H1 (cell line): ENCODE data around the gene TAX1BP3. TPM values are rescaled to one million over a fixed set of nuclear protein-coding genes. Genes with fewer than 3 reads are reported as not detected.

Experiments used
- CTCF ChIA-PET: fragments of 300-600 bp; sonication (Branson Sonifier 250); formaldehyde crosslinking; loops from one replicate; lab custom pipeline; 2021; ENCODE audit not compliant: partially characterized antibody; lab: Charles Lee
- POLR2A ChIA-PET: fragments of 300-600 bp; sonication (Branson Sonifier 250); formaldehyde crosslinking; loops from one replicate; lab custom pipeline; 2021; ENCODE audit warnings: inconsistent platforms; ENCODE audit not compliant: partially characterized antibody; lab: Charles Lee
- DNase-seq, 2 experiments: peaks; one replicate each; pipeline versions ENCODE4 v3.0.0 to v3.0.0-alpha.2; 2010 to 2022; ENCODE audit warnings: low spot score in 2 of 2, low read depth in 1 of 2, mixed read lengths in 1 of 2
- FAIRE-seq: peaks from 2 replicates; lab custom pipeline; 2011; peaks lifted over from hg19 to GRCh38; lab: Jason Lieb, UNC
- H2AFZ ChIP-seq: 2 replicates; pipeline ENCODE4 v1.8.1; 2012; ENCODE audit warnings: low read length, inconsistent platforms
- H2AK5ac ChIP-seq: 2 replicates; pipeline ENCODE4 v1.6.1; 2013; ENCODE audit warnings: low read depth, low read length
- H2BK120ac ChIP-seq: replicated peaks from 2 replicates; pipeline ENCODE3; 2013; ENCODE audit warnings: low read depth, low read length, inconsistent platforms
- H2BK12ac ChIP-seq: 2 replicates; pipeline ENCODE4 v1.6.1; 2013; ENCODE audit warnings: low read depth, low read length
- H2BK15ac ChIP-seq: 2 replicates; pipeline ENCODE4 v1.6.1; 2013; ENCODE audit warnings: low read length
- H2BK20ac ChIP-seq: 2 replicates; pipeline ENCODE4 v1.6.1; 2013; ENCODE audit warnings: low read length
- H2BK5ac ChIP-seq: 2 replicates; pipeline ENCODE4 v1.6.1; 2013; ENCODE audit warnings: low read depth, low read length
- H3K14ac ChIP-seq: 2 replicates; pipeline ENCODE4 v1.6.1; 2013; ENCODE audit warnings: inconsistent platforms; ENCODE audit not compliant: insufficient read length
- H3K18ac ChIP-seq: 2 replicates; pipeline ENCODE4 v1.6.1; 2013; ENCODE audit warnings: low read length; ENCODE audit errors: extremely low read depth
- H3K23ac ChIP-seq: 2 replicates; pipeline ENCODE4 v1.6.1; 2013; ENCODE audit warnings: inconsistent platforms; ENCODE audit not compliant: insufficient read length
- H3K23me2 ChIP-seq: 2 replicates; pipeline ENCODE4 v1.6.1; 2013; ENCODE audit warnings: low read depth, low read length
- H3K27ac ChIP-seq: 2 replicates; pipeline ENCODE4 v1.6.1; 2011; ENCODE audit warnings: low read depth, low read length, inconsistent platforms
- H3K27me3 ChIP-seq, 4 experiments: replicated peaks in 1 of 4; 1 replicate in 1 of 4; 2 replicates in 3 of 4; pipeline versions ENCODE4 v1.6.1 to v1.8.1; 2011 to 2013; ENCODE audit warnings: low read length in 3 of 4, mild to moderate bottlenecking in 3 of 4, inconsistent platforms in 2 of 4, mixed read lengths in 2 of 4, moderate library complexity in 1 of 4; ENCODE audit not compliant: control insufficient read depth in 3 of 4, insufficient read depth in 3 of 4; ENCODE audit errors: extremely low read depth in 1 of 4
- H3K36me3 ChIP-seq, 4 experiments: 2 replicates each; pipeline versions ENCODE4 v1.6.1 to v1.8.1; 2011 to 2013; ENCODE audit warnings: mild to moderate bottlenecking in 4 of 4, low read length in 3 of 4, moderate library complexity in 2 of 4, control low read depth in 1 of 4, inconsistent platforms in 1 of 4; ENCODE audit not compliant: insufficient read depth in 4 of 4, control insufficient read depth in 2 of 4
- H3K4ac ChIP-seq: replicated peaks from 2 replicates; pipeline ENCODE3; 2013; ENCODE audit warnings: low read length, low read depth, mixed read lengths, inconsistent platforms; ENCODE audit not compliant: insufficient read length
- H3K4me1 ChIP-seq, 4 experiments: replicated peaks in 1 of 4; 1 replicate in 1 of 4; 2 replicates in 3 of 4; pipeline versions ENCODE4 v1.6.1 to v1.8.1; 2011 to 2013; ENCODE audit warnings: low read length in 3 of 4, inconsistent platforms in 2 of 4, mixed read lengths in 1 of 4; ENCODE audit not compliant: insufficient read depth in 4 of 4, control insufficient read depth in 3 of 4
- H3K4me2 ChIP-seq, 2 experiments: 2 replicates each; pipeline versions ENCODE4 v1.6.1 to v1.8.1; 2011 to 2013; ENCODE audit warnings: low read depth in 2 of 2, low read length in 2 of 2, control low read depth in 1 of 2, inconsistent platforms in 1 of 2, mild to moderate bottlenecking in 1 of 2; ENCODE audit not compliant: insufficient read depth in 1 of 2
- H3K4me3 ChIP-seq, 4 experiments: fragments of 200-600, 300-600 bp in 1 of 4; sonication (generic), shearing (Covaris generic), sonication (Bioruptor Twin) in 1 of 4; 2 replicates each; pipeline versions ENCODE4 v1.5.1 to v1.8.1; 2011 to 2016; ENCODE audit warnings: low read length in 4 of 4, low read depth in 3 of 4, control low read depth in 2 of 4, inconsistent platforms in 2 of 4, mild to moderate bottlenecking in 2 of 4, mixed read lengths in 1 of 4, moderate library complexity in 1 of 4; ENCODE audit not compliant: insufficient read depth in 2 of 4; ENCODE audit errors: extremely low read depth in 1 of 4
- H3K56ac ChIP-seq: replicated peaks from 2 replicates; pipeline ENCODE3; 2013; ENCODE audit warnings: low read depth, mild to moderate bottlenecking, mixed read lengths, low read length, inconsistent platforms; ENCODE audit not compliant: insufficient read length
- H3K79me1 ChIP-seq: 2 replicates; pipeline ENCODE4 v1.6.1; 2013; ENCODE audit warnings: low read depth, low read length, control low read depth
- H3K79me2 ChIP-seq, 2 experiments: 2 replicates each; pipeline versions ENCODE4 v1.6.1 to v1.8.1; 2012 to 2013; ENCODE audit warnings: low read length in 2 of 2, mild to moderate bottlenecking in 2 of 2, inconsistent platforms in 1 of 2; ENCODE audit not compliant: insufficient read depth in 2 of 2, control insufficient read depth in 1 of 2
- H3K9ac ChIP-seq, 4 experiments: replicated peaks in 1 of 4; 1 replicate in 1 of 4; 2 replicates in 3 of 4; pipeline versions ENCODE4 v1.6.1 to v1.8.1; 2011 to 2013; ENCODE audit warnings: low read depth in 3 of 4, low read length in 3 of 4, control low read depth in 2 of 4, mild to moderate bottlenecking in 2 of 4, moderate library complexity in 2 of 4, inconsistent platforms in 1 of 4; ENCODE audit errors: extremely low read depth in 1 of 4
- H3K9me3 ChIP-seq, 2 experiments: 2 replicates each; pipeline versions ENCODE4 v1.6.1 to v1.8.1; 2012 to 2013; ENCODE audit warnings: mild to moderate bottlenecking in 2 of 2, moderate library complexity in 2 of 2, control low read depth in 1 of 2, inconsistent platforms in 1 of 2, low read depth in 1 of 2, low read length in 1 of 2, mixed read lengths in 1 of 2; ENCODE audit not compliant: insufficient read depth in 2 of 2
- H4K20me1 ChIP-seq, 2 experiments: replicated peaks in 1 of 2; 2 replicates each; pipeline versions ENCODE3 to v1.8.1; 2011 to 2013; ENCODE audit warnings: inconsistent platforms in 2 of 2, low read length in 2 of 2, mild to moderate bottlenecking in 1 of 2; ENCODE audit not compliant: insufficient read depth in 2 of 2, control insufficient read depth in 1 of 2
- H4K5ac ChIP-seq: 2 replicates; pipeline ENCODE4 v1.6.1; 2013; ENCODE audit warnings: low read length, low read depth, mixed read lengths, inconsistent platforms; ENCODE audit not compliant: insufficient read length
- H4K8ac ChIP-seq: 2 replicates; pipeline ENCODE4 v1.8.0; 2013; ENCODE audit warnings: mild to moderate bottlenecking, moderate library complexity, low read length, inconsistent platforms; ENCODE audit not compliant: insufficient read depth; ENCODE audit errors: extremely low read depth
- H4K91ac ChIP-seq: replicated peaks from 2 replicates; pipeline ENCODE3; 2013; ENCODE audit warnings: low read length, mixed read lengths, inconsistent platforms; ENCODE audit not compliant: insufficient read length
- CBX5 ChIP-seq: fragments of 300-800, 300-1000 bp; sonication (generic); IDR thresholded peaks from 2 replicates; pipeline ENCODE4 v1.7.1; 2016; ENCODE audit warnings: antibody characterized with exemption, low read length, low read depth
- CTBP2 ChIP-seq: IDR thresholded peaks from 2 replicates; pipeline ENCODE4 v1.7.0; 2011; ENCODE audit warnings: borderline replicate concordance, mild to moderate bottlenecking, moderate library complexity, mixed read lengths, low read length; ENCODE audit not compliant: insufficient read depth, insufficient read length
- CTCF ChIP-seq, 3 experiments: IDR thresholded peaks; 1 replicate in 2 of 3; 2 replicates in 1 of 3; pipeline versions ENCODE4 v1.5.1 to v1.6.1; 2011; ENCODE audit warnings: low read length in 3 of 3, mild to moderate bottlenecking in 3 of 3, inconsistent platforms in 2 of 3, low read depth in 1 of 3, moderate library complexity in 1 of 3; ENCODE audit not compliant: insufficient read depth in 1 of 3; ENCODE audit errors: control extremely low read depth in 1 of 3
- GABPA ChIP-seq: IDR thresholded peaks from 2 replicates; pipeline ENCODE4 v1.6.1; 2011; ENCODE audit warnings: mild to moderate bottlenecking, low read length, moderate library complexity, borderline replicate concordance; ENCODE audit not compliant: insufficient read depth
- JUN ChIP-seq: IDR thresholded peaks from 2 replicates; pipeline ENCODE4 v1.6.1; 2011; ENCODE audit warnings: low read depth, mild to moderate bottlenecking, improper control_type of control experiment, low read length
- RAD21 ChIP-seq, 2 experiments: IDR thresholded peaks in 1 of 2; conservative IDR thresholded peaks in 1 of 2; 2 replicates each; pipeline ENCODE4 v1.6.1; 2011; ENCODE audit warnings: low read depth in 2 of 2, low read length in 2 of 2, improper control_type of control experiment in 1 of 2, inconsistent platforms in 1 of 2, mild to moderate bottlenecking in 1 of 2, moderate library complexity in 1 of 2
- SIN3A ChIP-seq, 2 experiments: IDR thresholded peaks in 1 of 2; conservative IDR thresholded peaks in 1 of 2; 2 replicates each; pipeline ENCODE4 v1.6.1; 2011 to 2012; ENCODE audit warnings: low read length in 2 of 2, improper control_type of control experiment in 1 of 2, low read depth in 1 of 2, mild to moderate bottlenecking in 1 of 2
- SP1 ChIP-seq: IDR thresholded peaks from 2 replicates; pipeline ENCODE4 v1.6.1; 2011; ENCODE audit warnings: low read depth, low read length
- TBP ChIP-seq: IDR thresholded peaks from 2 replicates; pipeline ENCODE4 v1.6.1; 2011; ENCODE audit warnings: low read depth, low read length, improper control_type of control experiment
- YY1 ChIP-seq: IDR thresholded peaks from 2 replicates; pipeline ENCODE4 v1.6.1; 2011; ENCODE audit warnings: low read depth, mild to moderate bottlenecking, low read length
- WGBS, 2 experiments: shearing (Covaris generic) in 1 of 2; methylation state at CpG; one replicate each; pipeline versions ENCODE4 v1.1.6 to v1.1.7; 2013 to 2015; ENCODE audit warnings: low lambda C conversion rate in 2 of 2, mixed read lengths in 2 of 2, inconsistent platforms in 1 of 2, low coverage in 1 of 2, missing lambda C conversion rate in 1 of 2; ENCODE audit not compliant: insufficient replicate concordance in 2 of 2, insufficient coverage in 1 of 2, insufficient read length in 1 of 2; ENCODE audit errors: extremely low coverage in 1 of 2, missing lambda C conversion rate in 1 of 2; 5-methylcytosine and 5-hydroxymethylcytosine counted together
- polyA plus RNA-seq, 7 experiments: library from polyadenylated mRNA; depleted of rRNA in 3 of 7; stranded (reverse) in 5 of 7; unstranded in 2 of 7; fragments of >200 nt in 5 of 7; fragments of 200-250 nt in 2 of 7; gene quantifications; 1 replicate in 5 of 7; 2 replicates in 1 of 7; 4 replicates in 1 of 7; pipeline versions ENCODE4 v1.2.1 to v1.2.3, GENCODE V29; 2011 to 2013; ENCODE audit warnings: missing spikeins in 2 of 7, mixed read lengths in 2 of 7
- total RNA-seq: library from RNA; stranded (reverse); fragmentation: NEBNext Ultra II Directional; extraction: Animal tissue kit (Norgen Biotek cat#: 25700); gene quantifications from 2 replicates; pipeline ENCODE4 v1.2.1, GENCODE V29; 2021

Gene TAX1BP3
- total and polyA plus RNA-seq, 2 of the 8 experiments (the other 6 are each of a cell fraction or from before 2014, with no cell fraction given): 65.3 to 81.8 TPM

GRCh38 chr17:3683054-3683511 is 14.7 kb upstream of the TAX1BP3 start:
- Histone ChIP-seq H4K8ac (peak overlapping the region; percentile 40; the same call in 1 of the 2 replicates), H2BK15ac (no peak overlapping the region), H3K23ac (no peak overlapping the region), H3K27me3 (no peaks in the 10 kb centered on the region), H2BK120ac (no peak overlapping the region), H3K9me3 (no peaks in the 10 kb centered on the region), H3K4me1 (peaks cover 0 to 3% (median under 1%) of the 10 kb centered on the region in 4 experiments; a peak in 3 of 7 replicates), H4K5ac (no peak overlapping the region), H2AK5ac (no peak overlapping the region), H3K4me3 (no peak overlapping the region), H3K23me2 (no peaks in the 10 kb centered on the region), H3K79me1 (no peaks in the 10 kb centered on the region), H3K36me3 (no peaks in the 10 kb centered on the region), H4K91ac (no peak overlapping the region), H2AFZ (no peak overlapping the region), H3K4me2 (no peak overlapping the region), H3K4ac (no peak overlapping the region), H2BK5ac (no peak overlapping the region), H3K27ac (no peak overlapping the region), H3K14ac (no peak overlapping the region), H3K56ac (no peak overlapping the region), H3K18ac (no peak overlapping the region), H3K9ac (no peak overlapping the region), H2BK12ac (no peak overlapping the region), H4K20me1 (peaks cover 0 to 2% of the 10 kb centered on the region in 2 experiments), H2BK20ac (no peak overlapping the region), H3K79me2 (no peaks in the 10 kb centered on the region)
- ChIA-PET POLR2A (interaction anchor here (0.8 to 1.0 kb wide), 3 partner anchors 13 to 163 kb away, joined by 3 to 5 read pairs (median 3); partner anchors contain the start of genes NCBP3 and P2RX5), CTCF (interaction anchor here (0.6 to 2.6 kb wide), 45 partner anchors 8 to 898 kb away, joined by 3 to 34 read pairs (median 4); partner anchors contain the start of genes NCBP3, P2RX5 and SHPK)
- FAIRE-seq (peak; percentile 85), DNase-seq (peak in 1 of 2 experiments; percentile 84)
- 40% methylated on average over 9 of the region's 10 CpGs; no CpG with 5 or more reads in 1 of the 2 experiments for WGBS, 2 experiments
- TF ChIP-seq YY1 (no peak), CTBP2 (no peak), TBP (no peak), SP1 (no peak), RAD21 (IDR thresholded peaks at IDR 0.05 in 1 of 2, conservative IDR thresholded peaks at IDR 0.05 in 1 of 2; ENCODE audit: low read depth in 2 of 2, low read length in 2 of 2) (peak; percentile 66 to 72), JUN (no peak), CBX5 (no peak), GABPA (peak; percentile 31; the same call in 1 of the 2 replicates), SIN3A (conservative IDR thresholded peaks at IDR 0.05 in 1 of 2, IDR thresholded peaks at IDR 0.05 in 1 of 2; ENCODE audit: low read depth in 1 of 2, low read length in 2 of 2) (no peak), CTCF (IDR thresholded peaks at IDR 0.05; ENCODE audit: control extremely low read depth in 1 of 3, insufficient read depth in 1 of 3, low read depth in 1 of 3, low read length in 3 of 3) (peak; percentile 86 to 100 (median 97))
